Loucy (cell line): ENCODE results near the gene CFAP77.

ENCODE experiments used
- H2AFZ ChIP-seq: fragments of 200-600 bp; sonication (generic); 2 replicates; pipeline ENCODE4 v1.6.0; 2016; ENCODE audit warnings: antibody characterized with exemption, mild to moderate bottlenecking, low read length, moderate library complexity
- H3F3A ChIP-seq: fragments of 200-600 bp; 2 replicates; pipeline ENCODE4 v1.6.0; 2016; ENCODE audit warnings: antibody characterized with exemption, low read depth, mild to moderate bottlenecking
- H3K27me3 ChIP-seq: fragments of 200-600 bp; sonication (generic); 2 replicates; pipeline ENCODE4 v1.6.1; 2014; ENCODE audit warnings: low read length, mild to moderate bottlenecking; ENCODE audit not compliant: insufficient read depth, poor library complexity, severe bottlenecking
- H3K36me3 ChIP-seq: fragments of 200-600 bp; sonication (generic); 2 replicates; pipeline ENCODE4 v1.6.1; 2016; ENCODE audit warnings: low read length; ENCODE audit not compliant: insufficient read depth
- H3K4me1 ChIP-seq: fragments of 200-600 bp; sonication (generic); 2 replicates; pipeline ENCODE4 v1.5.1; 2014; ENCODE audit warnings: low read length, mild to moderate bottlenecking; ENCODE audit not compliant: insufficient read depth, poor library complexity, severe bottlenecking
- H3K4me2 ChIP-seq: fragments of 200-600 bp; sonication (generic); 2 replicates; pipeline ENCODE4 v1.6.0; 2014; ENCODE audit warnings: antibody characterized with exemption, low read length, low read depth, mild to moderate bottlenecking; ENCODE audit not compliant: poor library complexity, severe bottlenecking
- H3K4me3 ChIP-seq: fragments of 200-600 bp; sonication (generic); 2 replicates; pipeline ENCODE4 v1.5.1; 2014; ENCODE audit warnings: low read length, mild to moderate bottlenecking, mixed read lengths; ENCODE audit not compliant: poor library complexity, severe bottlenecking
- H3K79me2 ChIP-seq: fragments of 200-600 bp; sonication (generic); 2 replicates; pipeline ENCODE4 v1.6.1; 2014; ENCODE audit warnings: low read length; ENCODE audit not compliant: insufficient read depth
- H3K9ac ChIP-seq: fragments of 200-600 bp; sonication (generic); 2 replicates; pipeline ENCODE4 v1.6.0; 2014; ENCODE audit warnings: mild to moderate bottlenecking, low read depth, low read length, moderate library complexity; ENCODE audit not compliant: poor library complexity, severe bottlenecking
- H3K9me2 ChIP-seq: fragments of 200-600 bp; sonication (generic); replicated peaks from 2 replicates; pipeline ENCODE4 v1.6.1; 2016; ENCODE audit warnings: low read depth, low read length, mixed read lengths
- H3K9me3 ChIP-seq: fragments of 200-600 bp; sonication (generic); 2 replicates; pipeline ENCODE4 v1.6.1; 2014; ENCODE audit warnings: mild to moderate bottlenecking, antibody characterized with exemption, low read length, low read depth; ENCODE audit not compliant: insufficient read depth
- H4K20me1 ChIP-seq: fragments of 200-600 bp; sonication (generic); 2 replicates; pipeline ENCODE4 v1.6.0; 2014; ENCODE audit warnings: antibody characterized with exemption, low read length, mild to moderate bottlenecking; ENCODE audit not compliant: insufficient read depth, poor library complexity, severe bottlenecking
- CTCF ChIP-seq: fragments of 200-600 bp; sonication (generic); conservative IDR thresholded peaks from 2 replicates; pipeline ENCODE4 v1.5.1; 2014; ENCODE audit warnings: mild to moderate bottlenecking, antibody characterized with exemption, low read length
- EZH2phosphoT487 ChIP-seq: fragments of 200-600 bp; IDR thresholded peaks from 2 replicates; pipeline ENCODE4 v1.6.1; 2018; ENCODE audit warnings: antibody characterized with exemption, mild to moderate bottlenecking, moderate library complexity, borderline replicate concordance

Gene CFAP77

GRCh38 chr9:132498531-132499210 is 88.7 kb downstream of the CFAP77 start:
- no peak overlapping the region for H3K4me3 ChIP-seq
- no peaks in the 10 kb centered on the region for H3K27me3 ChIP-seq
- H3K36me3 ChIP-seq, result no peaks in the 10 kb centered on the region
- H3K9me3 ChIP-seq, result no peaks in the 10 kb centered on the region
- no peaks in the 10 kb centered on the region for H3F3A ChIP-seq
- H2AFZ ChIP-seq, result no peak overlapping the region
- no peak overlapping the region for H3K4me2 ChIP-seq
- no peaks in the 10 kb centered on the region for H4K20me1 ChIP-seq
- H3K9ac ChIP-seq, result no peak overlapping the region
- H3K4me1 ChIP-seq, result no peaks in the 10 kb centered on the region
- H3K9me2 ChIP-seq, result no peaks in the 10 kb centered on the region
- TF ChIP-seq EZH2phosphoT487 (no peak), CTCF (no peak)
- no peaks in the 10 kb centered on the region for H3K79me2 ChIP-seq

GRCh38 chr9:132499251-132499650 is 89.2 kb downstream of the CFAP77 start:
- H3K79me2 ChIP-seq, result no peaks in the 10 kb centered on the region
- H3K4me1 ChIP-seq, result no peaks in the 10 kb centered on the region
- no peaks in the 10 kb centered on the region for H3K9me3 ChIP-seq
- no peaks in the 10 kb centered on the region for H3F3A ChIP-seq
- H3K4me3 ChIP-seq, result no peak overlapping the region
- no peak overlapping the region for H3K9ac ChIP-seq
- H3K27me3 ChIP-seq, result no peaks in the 10 kb centered on the region
- no peaks in the 10 kb centered on the region for H3K36me3 ChIP-seq
- H2AFZ ChIP-seq, result no peak overlapping the region
- TF ChIP-seq EZH2phosphoT487, result no peak
- TF ChIP-seq CTCF, result no peak
- H3K4me2 ChIP-seq, result no peak overlapping the region
- H3K9me2 ChIP-seq, result no peaks in the 10 kb centered on the region
- H4K20me1 ChIP-seq, result no peaks in the 10 kb centered on the region

GRCh38 chr9:132500193-132500592 is 90.2 kb downstream of the CFAP77 start:
- Histone ChIP-seq H3K9me3 (no peaks in the 10 kb centered on the region), H3K4me2 (no peak overlapping the region), H3K36me3 (no peaks in the 10 kb centered on the region), H4K20me1 (no peaks in the 10 kb centered on the region), H3K4me1 (no peaks in the 10 kb centered on the region), H2AFZ (no peak overlapping the region), H3K27me3 (no peaks in the 10 kb centered on the region), H3K9me2 (no peaks in the 10 kb centered on the region), H3K9ac (no peak overlapping the region), H3K4me3 (no peak overlapping the region), H3K79me2 (no peaks in the 10 kb centered on the region), H3F3A (no peaks in the 10 kb centered on the region)
- no peak for TF ChIP-seq EZH2phosphoT487
- no peak for TF ChIP-seq CTCF
